HUES6 (cell line): ENCODE data around the gene PHOSPHO1.
A peak's percentile ranks its signal among the peaks of the same experiment; 100 is the strongest.

Experiments
- H3K27ac ChIP-seq: 2 replicates; pipeline ENCODE4 v1.7.0; 2013; ENCODE audit warnings: low read depth, mild to moderate bottlenecking, low read length, inconsistent platforms
- H3K27me3 ChIP-seq: 2 replicates; pipeline ENCODE4 v1.6.1; 2013; ENCODE audit warnings: low read length; ENCODE audit not compliant: control insufficient read depth, insufficient read depth
- H3K36me3 ChIP-seq: 2 replicates; pipeline ENCODE4 v1.6.1; 2013; ENCODE audit warnings: low read length; ENCODE audit not compliant: control insufficient read depth, insufficient read depth
- H3K4me1 ChIP-seq: 2 replicates; pipeline ENCODE4 v1.6.1; 2013; ENCODE audit warnings: low read length; ENCODE audit not compliant: control insufficient read depth, insufficient read depth
- H3K4me3 ChIP-seq: 2 replicates; pipeline ENCODE4 v1.5.1; 2013; ENCODE audit warnings: low read depth, low read length
- H3K9ac ChIP-seq: one replicate; pipeline ENCODE4 v1.6.1; 2013; ENCODE audit warnings: mild to moderate bottlenecking, low read length
- H3K9me3 ChIP-seq: 2 replicates; pipeline ENCODE4 v1.6.1; 2013; ENCODE audit warnings: low read depth, low read length; ENCODE audit not compliant: control insufficient read depth, insufficient read depth

Gene PHOSPHO1

DNA sequence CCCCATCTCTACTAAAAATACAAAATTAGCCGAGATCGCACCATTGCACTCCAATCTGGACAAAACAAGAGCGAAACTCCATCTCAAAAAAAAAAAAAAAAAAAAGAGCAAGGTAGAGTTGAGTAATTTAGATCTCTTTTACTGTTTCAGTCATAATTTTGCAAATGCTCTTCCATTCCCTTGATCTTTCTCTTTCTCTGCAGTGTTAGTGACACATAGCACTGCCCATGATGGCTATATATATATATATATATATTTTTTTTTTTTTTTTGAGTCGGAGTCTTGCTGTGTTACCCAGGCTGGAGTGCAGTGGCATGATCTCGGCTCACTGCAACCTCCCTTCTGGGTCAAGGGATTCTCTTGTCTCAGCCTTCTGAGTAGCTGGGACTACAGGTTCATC lies 12.2 kb upstream of the PHOSPHO1 start:
- no peak overlapping the region for H3K9ac ChIP-seq
- H3K36me3 ChIP-seq, result no peaks in the 10 kb centered on the region
- no peak overlapping the region for H3K4me3 ChIP-seq
- no peaks in the 10 kb centered on the region for H3K27me3 ChIP-seq
- H3K9me3 ChIP-seq, result no peaks in the 10 kb centered on the region
- H3K4me1 ChIP-seq, result no peaks in the 10 kb centered on the region
- H3K27ac ChIP-seq, result no peak overlapping the region

DNA sequence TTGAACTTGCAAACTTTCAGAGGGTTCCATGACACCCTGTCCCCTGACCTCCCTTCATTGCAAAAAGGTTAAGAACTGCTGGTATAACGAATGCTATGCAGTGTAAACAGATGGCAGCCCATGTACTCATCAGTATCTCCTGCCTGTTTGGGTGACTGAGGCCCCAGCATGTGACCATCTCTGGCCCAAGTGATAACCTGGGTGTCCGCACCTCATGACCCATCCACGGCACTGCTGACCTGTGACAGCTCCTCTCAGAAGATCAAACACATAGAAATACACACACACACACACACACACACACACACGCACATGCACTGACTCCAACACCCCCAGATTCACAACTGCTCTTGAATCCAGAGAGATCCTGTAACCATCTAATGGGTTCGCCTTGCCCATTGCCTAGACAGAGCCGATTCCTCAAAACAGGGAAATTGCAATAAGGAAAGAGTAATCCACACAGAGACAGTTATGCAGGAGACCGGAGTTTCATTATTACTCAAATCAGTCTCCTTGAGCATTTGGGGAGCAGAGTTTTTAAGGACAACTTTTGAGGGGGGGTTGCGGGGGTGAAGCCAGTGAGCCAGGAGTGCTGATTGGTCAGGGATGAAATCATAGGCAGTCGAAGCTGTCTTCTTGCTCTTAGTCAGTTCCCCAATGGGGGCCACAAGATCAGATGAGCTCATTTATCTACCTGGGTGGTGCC lies 11.3 kb upstream of the PHOSPHO1 start:
- Histone ChIP-seq H3K27me3 (no peaks in the 10 kb centered on the region), H3K27ac (no peak overlapping the region), H3K4me3 (no peak overlapping the region), H3K36me3 (no peaks in the 10 kb centered on the region), H3K4me1 (peaks cover 4% of the 10 kb centered on the region), H3K9ac (no peak overlapping the region), H3K9me3 (no peaks in the 10 kb centered on the region)

DNA sequence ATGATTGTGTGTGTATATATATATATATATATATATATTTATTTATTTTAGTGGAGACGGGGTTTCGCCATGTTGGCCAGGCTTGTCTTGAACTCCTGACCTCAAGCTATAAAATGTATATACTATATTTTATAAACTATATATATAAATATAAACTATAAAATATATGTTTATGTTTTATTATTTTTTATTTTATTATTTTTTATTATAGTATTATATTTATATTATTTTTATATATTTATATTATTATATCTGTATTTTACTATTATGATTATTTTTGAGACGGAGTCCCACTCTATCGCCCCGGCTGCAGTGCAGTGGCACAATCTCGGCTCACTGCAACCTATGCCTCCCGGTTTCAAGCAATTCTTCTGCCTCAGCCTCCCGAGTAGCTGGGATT lies 10.5 kb upstream of the PHOSPHO1 start:
- H3K4me3 ChIP-seq, result no peak overlapping the region
- peaks cover 8% of the 10 kb centered on the region for H3K4me1 ChIP-seq
- no peaks in the 10 kb centered on the region for H3K9me3 ChIP-seq
- no peak overlapping the region for H3K9ac ChIP-seq
- H3K36me3 ChIP-seq, result no peaks in the 10 kb centered on the region
- no peak overlapping the region for H3K27ac ChIP-seq
- no peaks in the 10 kb centered on the region for H3K27me3 ChIP-seq

DNA sequence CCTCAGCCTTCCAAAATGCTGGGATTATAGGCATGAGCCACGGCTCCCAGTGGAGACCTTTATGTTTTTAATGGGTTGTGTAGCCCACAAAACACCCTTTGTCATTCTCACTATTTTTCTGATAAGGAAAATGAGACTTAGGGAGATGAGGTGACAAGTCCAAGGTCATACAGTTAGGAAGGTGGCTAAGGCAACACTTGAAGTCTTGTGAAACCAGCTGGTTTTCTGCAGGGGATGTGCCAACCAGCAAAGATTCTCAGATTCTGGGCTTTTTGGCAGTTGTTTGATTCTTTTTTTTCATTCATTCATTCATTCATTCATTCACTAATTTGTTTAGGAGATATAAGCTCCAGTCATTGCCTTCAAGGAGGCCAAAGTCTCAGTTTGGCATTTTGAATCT lies 10.0 kb upstream of the PHOSPHO1 start:
- no peaks in the 10 kb centered on the region for H3K36me3 ChIP-seq
- no peaks in the 10 kb centered on the region for H3K9me3 ChIP-seq
- peaks cover 12% of the 10 kb centered on the region for H3K4me1 ChIP-seq
- H3K4me3 ChIP-seq, result no peak overlapping the region
- no peak overlapping the region for H3K9ac ChIP-seq
- H3K27ac ChIP-seq, result no peak overlapping the region
- no peaks in the 10 kb centered on the region for H3K27me3 ChIP-seq

GRCh38 chr17:49239963-49240362 lies 9.4 kb upstream of the PHOSPHO1 start:
- no peaks in the 10 kb centered on the region for H3K27me3 ChIP-seq
- peaks cover 12% of the 10 kb centered on the region for H3K4me1 ChIP-seq
- H3K9ac ChIP-seq, result no peak overlapping the region
- no peak overlapping the region for H3K27ac ChIP-seq
- no peak overlapping the region for H3K4me3 ChIP-seq
- H3K36me3 ChIP-seq, result no peaks in the 10 kb centered on the region
- no peaks in the 10 kb centered on the region for H3K9me3 ChIP-seq

- Histone ChIP-seq H3K9ac (no peak overlapping the region), H3K27ac (no peak overlapping the region), H3K4me3 (no peak overlapping the region)
Observed at GRCh38 chr17:49235896-49236295, 5.3 kb upstream of the PHOSPHO1 start.

GRCh38 chr17:49234509-49235080 lies 4.0 kb upstream of the PHOSPHO1 start:
- Histone ChIP-seq H3K9me3 (no peaks in the 10 kb centered on the region), H3K4me3 (no peak overlapping the region), H3K27me3 (peaks cover 23% of the 10 kb centered on the region), H3K36me3 (no peaks in the 10 kb centered on the region), H3K27ac (no peak overlapping the region), H3K9ac (no peak overlapping the region), H3K4me1 (peaks cover 18% of the 10 kb centered on the region)

More at GRCh38 chr17:49235896-49236295, 5.3 kb upstream of the PHOSPHO1 start:
- Histone ChIP-seq H3K27me3 (peaks cover 11% of the 10 kb centered on the region), H3K36me3 (no peaks in the 10 kb centered on the region), H3K9me3 (no peaks in the 10 kb centered on the region), H3K4me1 (peaks cover 16% of the 10 kb centered on the region)

DNA sequence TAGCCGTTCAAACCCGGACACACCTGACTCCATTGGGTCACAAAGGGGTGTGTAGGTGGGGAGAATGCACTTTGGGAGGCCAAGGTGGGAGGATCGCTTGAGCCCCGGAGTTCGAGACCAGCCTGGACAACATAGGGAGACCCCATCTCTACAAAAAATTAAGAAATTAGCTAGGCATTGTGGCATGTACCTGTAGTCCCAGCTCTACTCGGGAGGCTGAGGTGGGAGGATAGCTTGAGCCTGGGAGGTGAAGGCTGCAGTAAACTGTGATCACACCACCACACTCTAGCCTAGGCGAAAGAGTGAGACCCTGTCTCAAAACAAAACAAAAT lies 942 bp upstream of the PHOSPHO1 start:
- no peaks in the 10 kb centered on the region for H3K36me3 ChIP-seq
- no peak overlapping the region for H3K9ac ChIP-seq
- H3K27me3 ChIP-seq, result peaks cover 49% of the 10 kb centered on the region
- H3K4me1 ChIP-seq, result peaks cover 19% of the 10 kb centered on the region
- H3K27ac ChIP-seq, result no peak overlapping the region
- no peaks in the 10 kb centered on the region for H3K9me3 ChIP-seq
- H3K4me3 ChIP-seq, result peak overlapping the region; percentile 88

- Histone ChIP-seq H3K36me3 (no peaks in the 10 kb centered on the region), H3K27ac (no peak overlapping the region), H3K4me1 (peaks cover 13% of the 10 kb centered on the region), H3K9me3 (no peaks in the 10 kb centered on the region), H3K9ac (peak overlapping the region; percentile 37), H3K4me3 (peak overlapping the region; percentile 88), H3K27me3 (peaks cover 65% of the 10 kb centered on the region)
Observed at GRCh38 chr17:49229805-49230600, 584 bp downstream of the PHOSPHO1 start.

DNA sequence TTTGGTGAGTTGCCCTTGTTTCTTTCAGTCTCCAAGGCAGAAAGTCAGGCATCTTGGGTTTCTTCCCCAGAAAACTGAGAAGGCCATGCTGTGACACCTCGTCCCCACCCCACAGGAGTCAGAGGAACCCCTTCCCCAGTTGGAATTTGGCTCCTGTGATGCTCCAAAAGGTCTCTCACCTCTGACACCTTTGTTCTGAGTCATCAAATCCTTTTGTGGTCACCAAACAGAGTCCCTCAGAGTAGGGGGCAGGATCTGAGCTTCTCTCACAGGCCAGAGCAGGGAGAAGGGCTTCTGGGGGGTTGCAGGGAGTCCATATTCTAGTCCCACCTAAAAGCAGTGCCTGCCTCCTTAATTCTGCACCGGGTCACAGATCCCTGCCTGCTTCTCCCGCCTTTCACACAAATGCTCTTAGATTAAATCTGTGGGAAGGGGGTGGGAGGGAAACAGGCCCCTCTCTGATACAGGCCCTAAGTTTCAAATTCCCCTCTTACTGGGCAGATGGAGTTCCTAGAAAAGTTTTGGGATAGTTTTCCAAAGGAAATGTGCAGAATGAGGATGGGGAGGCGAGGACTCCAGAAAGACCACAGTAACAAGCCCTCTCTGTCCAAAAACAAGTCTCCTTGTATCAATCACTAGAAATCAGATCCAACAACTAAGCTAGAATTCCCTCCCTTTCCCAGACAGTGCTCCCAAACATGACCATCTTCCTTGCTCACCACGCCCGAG lies 1.3 kb downstream of the PHOSPHO1 start:
- Histone ChIP-seq H3K27me3 (peaks cover 72% of the 10 kb centered on the region), H3K9me3 (no peaks in the 10 kb centered on the region), H3K36me3 (no peaks in the 10 kb centered on the region), H3K27ac (no peak overlapping the region), H3K4me3 (peak overlapping the region; percentile 88), H3K4me1 (peaks cover 20% of the 10 kb centered on the region), H3K9ac (no peak overlapping the region)
